HG03025 (cell line): Measurements from ENCODE around the gene TMEM35A.
"Not testable (repeated sequence)": the region's sequence is repeated elsewhere in the genome, so short reads cannot be mapped to it uniquely, and the experiment has no call there.

Experiments
- ATAC-seq: cut with Tn5 transposase; IDR thresholded peaks from one replicate; pipeline ENCODE4 v1.9.1; 2021; ENCODE audit warnings: mild to moderate bottlenecking, moderate library complexity; ENCODE audit not compliant: unreplicated experiment, low FRiP score

Gene TMEM35A

GRCh38 chrX:101078716-101079598, at the start of gene TMEM35A:
Gene TMEM35A (plus strand): TSS chrX:101078879. CDS start chrX:101079003, 124 bp downstream.
- ATAC-seq, result no peak

- ATAC-seq, result no peak
Observed at GRCh38 chrX:101029665-101030064, 49.0 kb upstream of the TMEM35A start.

GRCh38 chrX:101037231-101037630, 41.4 kb upstream of the TMEM35A start:
- ATAC-seq, result no peak

GRCh38 chrX:101040197-101040596, 38.5 kb upstream of the TMEM35A start:
- ATAC-seq, result no peak

GRCh38 chrX:101051153-101051548, 27.5 kb upstream of the TMEM35A start:
- ATAC-seq, result peak; percentile 12

- peak; percentile 93 for ATAC-seq
Observed at GRCh38 chrX:101051549-101052302, 27.0 kb upstream of the TMEM35A start, which contains the start of gene TRMT2B. Gene TRMT2B (minus strand): TSS chrX:101052111. CDS start chrX:101042289, 9,822 bp downstream.

GRCh38 chrX:101056551-101056950, 22.1 kb upstream of the TMEM35A start:
- not testable (repeated sequence) for ATAC-seq

GRCh38 chrX:101057093-101057714, 21.5 kb upstream of the TMEM35A start:
- ATAC-seq, result peak; percentile 90

GRCh38 chrX:101062176-101062575, 16.5 kb upstream of the TMEM35A start:
- no peak for ATAC-seq

- ATAC-seq, result no peak
Observed at GRCh38 chrX:101071582-101071981, 7.1 kb upstream of the TMEM35A start.

- no peak for ATAC-seq
Observed at GRCh38 chrX:101079736-101080270, 1.1 kb downstream of the TMEM35A start.

- no peak for ATAC-seq
Observed at GRCh38 chrX:101080326-101081124, 1.8 kb downstream of the TMEM35A start.

- no peak for ATAC-seq
Observed at GRCh38 chrX:101081231-101081630, 2.6 kb downstream of the TMEM35A start.

GRCh38 chrX:101091817-101092216, 13.1 kb downstream of the TMEM35A start:
- no peak for ATAC-seq

- peak; percentile 98 for ATAC-seq
Observed at GRCh38 chrX:101097546-101098453, 19.1 kb downstream of the TMEM35A start, which contains the start of gene CENPI. Gene CENPI (plus strand): TSS chrX:101098204. CDS start chrX:101101071, 2,867 bp downstream.

- ATAC-seq, result no peak
Observed at GRCh38 chrX:101108284-101108683, 29.6 kb downstream of the TMEM35A start.

- ATAC-seq, result no peak
Observed at GRCh38 chrX:101117701-101118100, 39.0 kb downstream of the TMEM35A start.

GRCh38 chrX:101136235-101136634, 57.6 kb downstream of the TMEM35A start:
- ATAC-seq, result no peak
